ENCODE results near the gene GAD1. TPM values are rescaled to one million over a fixed set of nuclear protein-coding genes. Genes with fewer than 3 reads are reported as not detected.

Gene GAD1
- total RNA-seq, 1 experiment from 2014 or later, result 15.2 TPM

- no peak for DNase-seq (ENCODE audit: low spot score)
These were observed 78.5 kb downstream of the GAD1 start for GRCh38 chr2:170895023-170895757.

GRCh38 chr2:170896622-170897021, 79.9 kb downstream of the GAD1 start:
- DNase-seq (ENCODE audit: low spot score), result no peak

GRCh38 chr2:170897108-170897507, 80.4 kb downstream of the GAD1 start:
- DNase-seq (ENCODE audit: low spot score), result no peak

- no peak for DNase-seq (ENCODE audit: low spot score)
These were observed 89.2 kb downstream of the GAD1 start for GRCh38 chr2:170905864-170906263.

Other genes with a start within 250 kb of the GAD1 start
- 0.28 and 2.1 TPM in 2 replicates for gene SP5, start 101.5 kb upstream of the GAD1 start, total RNA-seq (2014; rRNA removed; shearing (Covaris generic))
- 0.33 and 0.53 TPM in 2 replicates for gene ERICH2, start 46.5 kb upstream of the GAD1 start, total RNA-seq (2014; rRNA removed; shearing (Covaris generic))
- 68.0 and 83.0 TPM in 2 replicates for gene GORASP2, start 112.4 kb downstream of the GAD1 start, total RNA-seq (2014; rRNA removed; shearing (Covaris generic))